ENCODE results near the gene RFC2.

- no peak for TF ChIP-seq CTCF (conservative IDR thresholded peaks at IDR 0.05; ENCODE audit: low read length)
- TF ChIP-seq EZH2phosphoT487 (IDR thresholded peaks at IDR 0.05; ENCODE audit: borderline replicate concordance), result no peak
Measured at GRCh38 chr7:74282748-74283459, 28.7 kb upstream of the RFC2 start.

All from Loucy (cell line).